WTC11 (cell line): ENCODE data around the gene WDR7. TPM values are rescaled to one million over a fixed set of nuclear protein-coding genes. Genes with fewer than 3 reads are reported as not detected.

Experiments used
- ATAC-seq: fragments of 200-7000 bp; cut with Tn5 transposase; 2 replicates; pipeline ENCODE4 v1.10.0; 2021; ENCODE audit warnings: mild to moderate bottlenecking, moderate library complexity
- CTCF ChIA-PET: fragments of 300-600 bp; sonication (Branson Sonifier 250); formaldehyde crosslinking; loops from one replicate; lab custom pipeline; 2021; ENCODE audit warnings: antibody characterized with exemption; lab: Charles Lee
- POLR2A ChIA-PET: fragments of 350-600 bp; sonication (Branson Sonifier 250); formaldehyde crosslinking; loops from one replicate; lab custom pipeline; 2021; ENCODE audit warnings: antibody characterized with exemption; lab: Charles Lee
- DNase-seq: peaks from one replicate; pipeline ENCODE4 v3.0.0; 2021; ENCODE audit warnings: low spot score
- H3K27ac Mint-ChIP-seq: 2 replicates; pipeline ENCODE4 v1.8.0; 2021; ENCODE audit warnings: mixed read lengths
- H3K27me3 Mint-ChIP-seq: 2 replicates; pipeline ENCODE4 v1.8.0; 2021; ENCODE audit warnings: low read depth, mild to moderate bottlenecking, moderate library complexity, mixed read lengths
- H3K36me3 Mint-ChIP-seq: 2 replicates; pipeline ENCODE4 v1.8.0; 2021; ENCODE audit warnings: mixed read lengths
- H3K4me1 Mint-ChIP-seq: 2 replicates; pipeline ENCODE4 v1.8.0; 2022; ENCODE audit warnings: mixed read lengths
- H3K4me3 Mint-ChIP-seq: 2 replicates; pipeline ENCODE4 v1.8.0; 2021; ENCODE audit warnings: mild to moderate bottlenecking, moderate library complexity, mixed read lengths
- H3K9me3 Mint-ChIP-seq: 2 replicates; pipeline ENCODE4 v1.8.0; 2021; ENCODE audit warnings: mixed read lengths
- AFF4 ChIP-seq: sonication (generic); formaldehyde crosslinking; IDR thresholded peaks from 2 replicates; pipeline ENCODE4 v1.8.1; 2023; ENCODE audit warnings: mild to moderate bottlenecking, missing genetic modification reagents, borderline replicate concordance
- ATF3 ChIP-seq: sonication (generic); formaldehyde crosslinking; conservative IDR thresholded peaks from 2 replicates; pipeline ENCODE4 v1.8.1; 2022; ENCODE audit warnings: mild to moderate bottlenecking, missing genetic modification reagents
- ATF6 ChIP-seq: sonication (generic); formaldehyde crosslinking; IDR thresholded peaks from 2 replicates; pipeline ENCODE4 v1.8.1; 2023; ENCODE audit warnings: mild to moderate bottlenecking, missing genetic modification reagents
- CTCF ChIP-seq: fragments of 200-600 bp; IDR thresholded peaks from 2 replicates; pipeline ENCODE4 v1.8.0; 2022; ENCODE audit warnings: antibody characterized with exemption
- E2F1 ChIP-seq: sonication (generic); formaldehyde crosslinking; IDR thresholded peaks from 2 replicates; pipeline ENCODE4 v1.8.0; 2022; ENCODE audit warnings: mild to moderate bottlenecking, missing genetic modification reagents
- ELF4 ChIP-seq: sonication (generic); formaldehyde crosslinking; IDR thresholded peaks from 2 replicates; pipeline ENCODE4 v1.8.1; 2022; ENCODE audit warnings: low read depth, mild to moderate bottlenecking, moderate library complexity, missing genetic modification reagents
- EMX1 ChIP-seq: fragments of 250-450 bp; sonication (Bioruptor Pico); IDR thresholded peaks from 2 replicates; pipeline ENCODE4 v1.8.0; 2021; ENCODE audit warnings: mild to moderate bottlenecking
- FOXP4 ChIP-seq: sonication (generic); formaldehyde crosslinking; IDR thresholded peaks from 2 replicates; pipeline ENCODE4 v1.8.0; 2022; ENCODE audit warnings: mild to moderate bottlenecking, missing genetic modification reagents
- GTF2I ChIP-seq: fragments of 250-450 bp; sonication (Bioruptor Pico); conservative IDR thresholded peaks from 2 replicates; pipeline ENCODE4 v1.4.0; 2021; ENCODE audit warnings: mild to moderate bottlenecking
- IRF2 ChIP-seq: sonication (generic); formaldehyde crosslinking; IDR thresholded peaks from 2 replicates; pipeline ENCODE4 v1.8.0; 2022; ENCODE audit warnings: low read depth, missing genetic modification reagents, borderline replicate concordance
- KAT7 ChIP-seq: sonication (generic); formaldehyde crosslinking; IDR thresholded peaks from 2 replicates; pipeline ENCODE4 v1.8.1; 2023; ENCODE audit warnings: missing genetic modification reagents, mild to moderate bottlenecking, borderline replicate concordance
- MYBL2 ChIP-seq: sonication (generic); formaldehyde crosslinking; IDR thresholded peaks from 2 replicates; pipeline ENCODE4 v1.8.1; 2023; ENCODE audit warnings: mild to moderate bottlenecking, moderate library complexity, missing genetic modification reagents
- OVOL2 ChIP-seq: fragments of 250-450 bp; sonication (Bioruptor Pico); IDR thresholded peaks from 2 replicates; pipeline ENCODE4 v1.9.0; 2021; ENCODE audit warnings: mild to moderate bottlenecking, borderline replicate concordance
- PRRX2 ChIP-seq: fragments of 250-450 bp; sonication (Bioruptor Pico); IDR thresholded peaks from 2 replicates; pipeline ENCODE4 v1.8.0; 2021; ENCODE audit warnings: mild to moderate bottlenecking
- RORB ChIP-seq: fragments of 250-450 bp; sonication (Bioruptor Pico); IDR thresholded peaks from 2 replicates; pipeline ENCODE4 v1.9.0; 2021; ENCODE audit warnings: mild to moderate bottlenecking
- SOX15 ChIP-seq: fragments of 250-450 bp; sonication (Bioruptor Pico); IDR thresholded peaks from 2 replicates; pipeline ENCODE4 v1.9.0; 2021; ENCODE audit warnings: mild to moderate bottlenecking
- SP1 ChIP-seq: sonication (generic); formaldehyde crosslinking; conservative IDR thresholded peaks from 2 replicates; pipeline ENCODE4 v1.8.1; 2022; ENCODE audit warnings: missing genetic modification reagents
- STAT6 ChIP-seq: sonication (generic); formaldehyde crosslinking; conservative IDR thresholded peaks from 2 replicates; pipeline ENCODE4 v1.8.1; 2023; ENCODE audit warnings: mild to moderate bottlenecking, low read depth, missing genetic modification reagents, moderate library complexity
- ZBTB21 ChIP-seq: sonication (generic); formaldehyde crosslinking; IDR thresholded peaks from 2 replicates; pipeline ENCODE4 v1.8.1; 2023; ENCODE audit warnings: mild to moderate bottlenecking, missing genetic modification reagents, borderline replicate concordance
- total RNA-seq: library from RNA; stranded (reverse); gene quantifications from 3 replicates; pipeline ENCODE4 v1.2.3, GENCODE V29; 2021

Gene WDR7
- total RNA-seq, 1 experiment from 2014 or later = 12.2 TPM

- Mint-ChIP-seq H3K4me3 (no peak overlapping the region), H3K4me1 (no peaks in the 10 kb centered on the region), H3K27me3 (no peaks in the 10 kb centered on the region), H3K36me3 (no peaks in the 10 kb centered on the region), H3K9me3 (no peaks in the 10 kb centered on the region), H3K27ac (no peak overlapping the region)
- CTCF ChIA-PET = no interaction called here
- TF ChIP-seq SP1 (no peak), IRF2 (CRISPR knock-in tag) (no peak), ATF3 (CRISPR knock-in tag) (no peak), RORB (CRISPR knock-in tag) (no peak), GTF2I (CRISPR knock-in tag) (no peak)
- no peak for ATAC-seq
- POLR2A ChIA-PET = no interaction called here
- DNase-seq = no peak
Measured at GRCh38 chr18:56812674-56813073, 161.5 kb downstream of the WDR7 start.

- Mint-ChIP-seq H3K9me3 (no peaks in the 10 kb centered on the region), H3K27ac (no peak overlapping the region), H3K27me3 (no peaks in the 10 kb centered on the region), H3K4me1 (no peaks in the 10 kb centered on the region), H3K4me3 (no peak overlapping the region), H3K36me3 (no peaks in the 10 kb centered on the region)
- no peak for TF ChIP-seq SOX15 (CRISPR knock-in tag)
- no peak for TF ChIP-seq PRRX2 (CRISPR knock-in tag)
- TF ChIP-seq RORB (CRISPR knock-in tag) = no peak
- TF ChIP-seq MYBL2 (CRISPR knock-in tag) = no peak
- no peak for TF ChIP-seq ELF4
- TF ChIP-seq OVOL2 = no peak
- TF ChIP-seq EMX1 (CRISPR knock-in tag) = no peak
- no peak for TF ChIP-seq E2F1 (CRISPR knock-in tag)
- no peak for TF ChIP-seq ZBTB21 (CRISPR knock-in tag)
- TF ChIP-seq STAT6 (CRISPR knock-in tag) = no peak
- no peak for TF ChIP-seq FOXP4 (CRISPR knock-in tag)
- no peak for TF ChIP-seq GTF2I (CRISPR knock-in tag)
- CTCF ChIA-PET = no interaction called here
- POLR2A ChIA-PET = no interaction called here
- ATAC-seq (no peak), DNase-seq (no peak)
Measured at GRCh38 chr18:56815926-56816325, 164.8 kb downstream of the WDR7 start.

- H3K27ac Mint-ChIP-seq = no peak overlapping the region
- TF ChIP-seq OVOL2 (no peak), CTCF (no peak), KAT7 (no peak), ATF6 (CRISPR knock-in tag) (no peak), AFF4 (CRISPR knock-in tag) (no peak)
Measured at GRCh38 chr18:56823986-56824565, 172.9 kb downstream of the WDR7 start.

More at GRCh38 chr18:56823986-56824565, 172.9 kb downstream of the WDR7 start:
- CTCF ChIA-PET = no interaction called here
- DNase-seq (no peak), ATAC-seq (no peak)
- no peaks in the 10 kb centered on the region for H3K4me1 Mint-ChIP-seq
- POLR2A ChIA-PET = no interaction called here
- peaks cover 2% of the 10 kb centered on the region; the same call in 1 of the 2 replicates for H3K36me3 Mint-ChIP-seq
- peaks cover 10% of the 10 kb centered on the region for H3K9me3 Mint-ChIP-seq
- no peaks in the 10 kb centered on the region for H3K27me3 Mint-ChIP-seq
- no peak overlapping the region for H3K4me3 Mint-ChIP-seq
